H1 (cell line): ENCODE measurements around the gene DIABLO. TPM values are rescaled to one million over a fixed set of nuclear protein-coding genes. Genes with fewer than 3 reads are reported as not detected.

Experiments
- CTCF ChIA-PET: fragments of 300-600 bp; sonication (Branson Sonifier 250); formaldehyde crosslinking; loops from one replicate; lab custom pipeline; 2021; ENCODE audit not compliant: partially characterized antibody; lab: Charles Lee
- POLR2A ChIA-PET: fragments of 300-600 bp; sonication (Branson Sonifier 250); formaldehyde crosslinking; loops from one replicate; lab custom pipeline; 2021; ENCODE audit warnings: inconsistent platforms; ENCODE audit not compliant: partially characterized antibody; lab: Charles Lee
- DNase-seq, 2 experiments: peaks; one replicate each; pipeline versions ENCODE4 v3.0.0 to v3.0.0-alpha.2; 2010 to 2022; ENCODE audit warnings: low spot score in 2 of 2, low read depth in 1 of 2, mixed read lengths in 1 of 2
- FAIRE-seq: peaks from 2 replicates; lab custom pipeline; 2011; peaks lifted over from hg19 to GRCh38; lab: Jason Lieb, UNC
- H2AFZ ChIP-seq: 2 replicates; pipeline ENCODE4 v1.8.1; 2012; ENCODE audit warnings: low read length, inconsistent platforms
- H2AK5ac ChIP-seq: 2 replicates; pipeline ENCODE4 v1.6.1; 2013; ENCODE audit warnings: low read depth, low read length
- H2BK120ac ChIP-seq: replicated peaks from 2 replicates; pipeline ENCODE3; 2013; ENCODE audit warnings: low read depth, low read length, inconsistent platforms
- H2BK12ac ChIP-seq: 2 replicates; pipeline ENCODE4 v1.6.1; 2013; ENCODE audit warnings: low read depth, low read length
- H2BK15ac ChIP-seq: 2 replicates; pipeline ENCODE4 v1.6.1; 2013; ENCODE audit warnings: low read length
- H2BK20ac ChIP-seq: 2 replicates; pipeline ENCODE4 v1.6.1; 2013; ENCODE audit warnings: low read length
- H2BK5ac ChIP-seq: 2 replicates; pipeline ENCODE4 v1.6.1; 2013; ENCODE audit warnings: low read depth, low read length
- H3K14ac ChIP-seq: 2 replicates; pipeline ENCODE4 v1.6.1; 2013; ENCODE audit warnings: inconsistent platforms; ENCODE audit not compliant: insufficient read length
- H3K18ac ChIP-seq: 2 replicates; pipeline ENCODE4 v1.6.1; 2013; ENCODE audit warnings: low read length; ENCODE audit errors: extremely low read depth
- H3K23ac ChIP-seq: 2 replicates; pipeline ENCODE4 v1.6.1; 2013; ENCODE audit warnings: inconsistent platforms; ENCODE audit not compliant: insufficient read length
- H3K23me2 ChIP-seq: 2 replicates; pipeline ENCODE4 v1.6.1; 2013; ENCODE audit warnings: low read depth, low read length
- H3K27ac ChIP-seq: 2 replicates; pipeline ENCODE4 v1.6.1; 2011; ENCODE audit warnings: low read depth, low read length, inconsistent platforms
- H3K27me3 ChIP-seq, 4 experiments: replicated peaks in 1 of 4; 1 replicate in 1 of 4; 2 replicates in 3 of 4; pipeline versions ENCODE4 v1.6.1 to v1.8.1; 2011 to 2013; ENCODE audit warnings: low read length in 3 of 4, mild to moderate bottlenecking in 3 of 4, inconsistent platforms in 2 of 4, mixed read lengths in 2 of 4, moderate library complexity in 1 of 4; ENCODE audit not compliant: control insufficient read depth in 3 of 4, insufficient read depth in 3 of 4; ENCODE audit errors: extremely low read depth in 1 of 4
- H3K36me3 ChIP-seq, 4 experiments: 2 replicates each; pipeline versions ENCODE4 v1.6.1 to v1.8.1; 2011 to 2013; ENCODE audit warnings: mild to moderate bottlenecking in 4 of 4, low read length in 3 of 4, moderate library complexity in 2 of 4, control low read depth in 1 of 4, inconsistent platforms in 1 of 4; ENCODE audit not compliant: insufficient read depth in 4 of 4, control insufficient read depth in 2 of 4
- H3K4ac ChIP-seq: replicated peaks from 2 replicates; pipeline ENCODE3; 2013; ENCODE audit warnings: low read length, low read depth, mixed read lengths, inconsistent platforms; ENCODE audit not compliant: insufficient read length
- H3K4me1 ChIP-seq, 4 experiments: replicated peaks in 1 of 4; 1 replicate in 1 of 4; 2 replicates in 3 of 4; pipeline versions ENCODE4 v1.6.1 to v1.8.1; 2011 to 2013; ENCODE audit warnings: low read length in 3 of 4, inconsistent platforms in 2 of 4, mixed read lengths in 1 of 4; ENCODE audit not compliant: insufficient read depth in 4 of 4, control insufficient read depth in 3 of 4
- H3K4me2 ChIP-seq, 2 experiments: 2 replicates each; pipeline versions ENCODE4 v1.6.1 to v1.8.1; 2011 to 2013; ENCODE audit warnings: low read depth in 2 of 2, low read length in 2 of 2, control low read depth in 1 of 2, inconsistent platforms in 1 of 2, mild to moderate bottlenecking in 1 of 2; ENCODE audit not compliant: insufficient read depth in 1 of 2
- H3K4me3 ChIP-seq, 4 experiments: fragments of 200-600, 300-600 bp in 1 of 4; sonication (generic), shearing (Covaris generic), sonication (Bioruptor Twin) in 1 of 4; 2 replicates each; pipeline versions ENCODE4 v1.5.1 to v1.8.1; 2011 to 2016; ENCODE audit warnings: low read length in 4 of 4, low read depth in 3 of 4, control low read depth in 2 of 4, inconsistent platforms in 2 of 4, mild to moderate bottlenecking in 2 of 4, mixed read lengths in 1 of 4, moderate library complexity in 1 of 4; ENCODE audit not compliant: insufficient read depth in 2 of 4; ENCODE audit errors: extremely low read depth in 1 of 4
- H3K56ac ChIP-seq: replicated peaks from 2 replicates; pipeline ENCODE3; 2013; ENCODE audit warnings: low read depth, mild to moderate bottlenecking, mixed read lengths, low read length, inconsistent platforms; ENCODE audit not compliant: insufficient read length
- H3K79me1 ChIP-seq: 2 replicates; pipeline ENCODE4 v1.6.1; 2013; ENCODE audit warnings: low read depth, low read length, control low read depth
- H3K79me2 ChIP-seq, 2 experiments: 2 replicates each; pipeline versions ENCODE4 v1.6.1 to v1.8.1; 2012 to 2013; ENCODE audit warnings: low read length in 2 of 2, mild to moderate bottlenecking in 2 of 2, inconsistent platforms in 1 of 2; ENCODE audit not compliant: insufficient read depth in 2 of 2, control insufficient read depth in 1 of 2
- H3K9ac ChIP-seq, 4 experiments: replicated peaks in 1 of 4; 1 replicate in 1 of 4; 2 replicates in 3 of 4; pipeline versions ENCODE4 v1.6.1 to v1.8.1; 2011 to 2013; ENCODE audit warnings: low read depth in 3 of 4, low read length in 3 of 4, control low read depth in 2 of 4, mild to moderate bottlenecking in 2 of 4, moderate library complexity in 2 of 4, inconsistent platforms in 1 of 4; ENCODE audit errors: extremely low read depth in 1 of 4
- H3K9me3 ChIP-seq, 2 experiments: 2 replicates each; pipeline versions ENCODE4 v1.6.1 to v1.8.1; 2012 to 2013; ENCODE audit warnings: mild to moderate bottlenecking in 2 of 2, moderate library complexity in 2 of 2, control low read depth in 1 of 2, inconsistent platforms in 1 of 2, low read depth in 1 of 2, low read length in 1 of 2, mixed read lengths in 1 of 2; ENCODE audit not compliant: insufficient read depth in 2 of 2
- H4K20me1 ChIP-seq, 2 experiments: replicated peaks in 1 of 2; 2 replicates each; pipeline versions ENCODE3 to v1.8.1; 2011 to 2013; ENCODE audit warnings: inconsistent platforms in 2 of 2, low read length in 2 of 2, mild to moderate bottlenecking in 1 of 2; ENCODE audit not compliant: insufficient read depth in 2 of 2, control insufficient read depth in 1 of 2
- H4K5ac ChIP-seq: 2 replicates; pipeline ENCODE4 v1.6.1; 2013; ENCODE audit warnings: low read length, low read depth, mixed read lengths, inconsistent platforms; ENCODE audit not compliant: insufficient read length
- H4K8ac ChIP-seq: 2 replicates; pipeline ENCODE4 v1.8.0; 2013; ENCODE audit warnings: mild to moderate bottlenecking, moderate library complexity, low read length, inconsistent platforms; ENCODE audit not compliant: insufficient read depth; ENCODE audit errors: extremely low read depth
- H4K91ac ChIP-seq: replicated peaks from 2 replicates; pipeline ENCODE3; 2013; ENCODE audit warnings: low read length, mixed read lengths, inconsistent platforms; ENCODE audit not compliant: insufficient read length
- CEBPB ChIP-seq: IDR thresholded peaks from 2 replicates; pipeline ENCODE4 v1.6.1; 2012; ENCODE audit warnings: low read depth, low read length
- EZH2 ChIP-seq: fragments of 200-600 bp; sonication (generic); IDR thresholded peaks from 2 replicates; pipeline ENCODE4 v1.7.1; 2012; ENCODE audit warnings: low read depth, mild to moderate bottlenecking, moderate library complexity, low read length, inconsistent platforms; ENCODE audit not compliant: severe bottlenecking
- FOSL1 ChIP-seq: IDR thresholded peaks from 2 replicates; pipeline ENCODE4 v1.6.1; 2011; ENCODE audit warnings: mild to moderate bottlenecking, low read depth, low read length, moderate library complexity; ENCODE audit not compliant: insufficient read depth
- GTF2F1 ChIP-seq: IDR thresholded peaks from 2 replicates; pipeline ENCODE4 v1.6.1; 2012; ENCODE audit warnings: low read depth, low read length, improper control_type of control experiment, borderline replicate concordance
- HDAC2 ChIP-seq, 2 experiments: fragments of 300-600 bp in 1 of 2; sonication (generic) in 1 of 2; IDR thresholded peaks; 2 replicates each; pipeline ENCODE4 v1.6.1; 2011 to 2012; ENCODE audit warnings: low read depth in 2 of 2, low read length in 2 of 2, mild to moderate bottlenecking in 2 of 2, moderate library complexity in 2 of 2, borderline replicate concordance in 1 of 2, inconsistent platforms in 1 of 2
- JUN ChIP-seq: IDR thresholded peaks from 2 replicates; pipeline ENCODE4 v1.6.1; 2011; ENCODE audit warnings: low read depth, mild to moderate bottlenecking, improper control_type of control experiment, low read length
- JUND ChIP-seq: IDR thresholded peaks from 2 replicates; pipeline ENCODE4 v1.6.1; 2011; ENCODE audit warnings: mild to moderate bottlenecking, improper control_type of control experiment, low read length
- POLR2A ChIP-seq, 2 experiments: IDR thresholded peaks; 1 replicate in 1 of 2; 2 replicates in 1 of 2; pipeline ENCODE4 v1.6.1; 2011; ENCODE audit warnings: low read depth in 2 of 2, low read length in 2 of 2, mild to moderate bottlenecking in 2 of 2; ENCODE audit errors: control extremely low read depth in 1 of 2
- POLR2AphosphoS5 ChIP-seq: IDR thresholded peaks from 2 replicates; pipeline ENCODE4 v1.6.1; 2011; ENCODE audit warnings: low read depth, low read length
- RXRA ChIP-seq: IDR thresholded peaks from 2 replicates; pipeline ENCODE4 v1.6.1; 2011; ENCODE audit warnings: low read depth, mild to moderate bottlenecking, low read length, moderate library complexity; ENCODE audit not compliant: insufficient read depth
- SAP30 ChIP-seq: fragments of 300-600 bp; sonication (generic); IDR thresholded peaks from 2 replicates; pipeline ENCODE4 v1.7.1; 2012; ENCODE audit warnings: low read length, moderate library complexity, mild to moderate bottlenecking, inconsistent platforms; ENCODE audit not compliant: insufficient read depth, insufficient replicate concordance
- TAF7 ChIP-seq: optimal IDR thresholded peaks from 2 replicates; pipeline ENCODE3; 2011; ENCODE audit warnings: low read depth, mild to moderate bottlenecking, inconsistent platforms, low read length, moderate library complexity, borderline replicate concordance
- YY1 ChIP-seq: IDR thresholded peaks from 2 replicates; pipeline ENCODE4 v1.6.1; 2011; ENCODE audit warnings: low read depth, mild to moderate bottlenecking, low read length
- WGBS, 2 experiments: shearing (Covaris generic) in 1 of 2; methylation state at CpG; one replicate each; pipeline versions ENCODE4 v1.1.6 to v1.1.7; 2013 to 2015; ENCODE audit warnings: low lambda C conversion rate in 2 of 2, mixed read lengths in 2 of 2, inconsistent platforms in 1 of 2, low coverage in 1 of 2, missing lambda C conversion rate in 1 of 2; ENCODE audit not compliant: insufficient replicate concordance in 2 of 2, insufficient coverage in 1 of 2, insufficient read length in 1 of 2; ENCODE audit errors: extremely low coverage in 1 of 2, missing lambda C conversion rate in 1 of 2; 5-methylcytosine and 5-hydroxymethylcytosine counted together
- polyA plus RNA-seq, 7 experiments: library from polyadenylated mRNA; depleted of rRNA in 3 of 7; stranded (reverse) in 5 of 7; unstranded in 2 of 7; fragments of >200 nt in 5 of 7; fragments of 200-250 nt in 2 of 7; gene quantifications; 1 replicate in 5 of 7; 2 replicates in 1 of 7; 4 replicates in 1 of 7; pipeline versions ENCODE4 v1.2.1 to v1.2.3, GENCODE V29; 2011 to 2013; ENCODE audit warnings: missing spikeins in 2 of 7, mixed read lengths in 2 of 7
- total RNA-seq: library from RNA; stranded (reverse); fragmentation: NEBNext Ultra II Directional; extraction: Animal tissue kit (Norgen Biotek cat#: 25700); gene quantifications from 2 replicates; pipeline ENCODE4 v1.2.1, GENCODE V29; 2021

Gene DIABLO
- total and polyA plus RNA-seq, 2 of the 8 experiments (the other 6 are each of a cell fraction or from before 2014, with no cell fraction given), result 65.2 to 68.3 TPM

GRCh38 chr12:122250047-122250446, 24.2 kb upstream of the DIABLO start:
- Histone ChIP-seq H3K4ac (no peak overlapping the region), H2BK12ac (no peak overlapping the region), H4K20me1 (peaks cover 0 to 3% of the 10 kb centered on the region in 2 experiments), H3K23ac (no peak overlapping the region), H3K56ac (no peak overlapping the region), H2BK15ac (no peak overlapping the region), H3K36me3 (peaks cover 0 to 11% (median 1%) of the 10 kb centered on the region in 4 experiments; a peak in 4 of 8 replicates), H2AK5ac (no peak overlapping the region), H3K4me3 (no peak overlapping the region), H3K4me2 (no peak overlapping the region), H3K27me3 (no peaks in the 10 kb centered on the region), H2AFZ (no peak overlapping the region), H3K9ac (no peak overlapping the region), H4K91ac (no peak overlapping the region), H3K79me1 (no peaks in the 10 kb centered on the region), H4K5ac (no peak overlapping the region), H4K8ac (no peak overlapping the region), H3K18ac (no peak overlapping the region), H2BK20ac (no peak overlapping the region), H3K79me2 (no peaks in the 10 kb centered on the region; a peak in 1 of 4 replicates), H3K9me3 (no peaks in the 10 kb centered on the region), H3K14ac (no peak overlapping the region), H3K4me1 (no peaks in the 10 kb centered on the region), H2BK5ac (no peak overlapping the region), H2BK120ac (no peak overlapping the region), H3K23me2 (no peaks in the 10 kb centered on the region), H3K27ac (no peak overlapping the region)
- WGBS, 2 experiments, result 96% methylated on average over 6 of the region's 6 CpGs; no CpG with 5 or more reads in 1 of the 2 experiments
- CTCF ChIA-PET, result interaction anchor here (1.4 kb wide), 1 partner anchor 57 kb away, joined by 4 read pairs; no protein-coding TSS in a partner anchor
- FAIRE-seq (no peak), DNase-seq (no peak)
- POLR2A ChIA-PET, result interaction anchor here (1.1 to 1.6 kb wide), 6 partner anchors 8 to 24 kb away, joined by 3 to 6 read pairs (median 4); partner anchors contain the start of gene DIABLO
- TF ChIP-seq CEBPB (no peak), GTF2F1 (no peak), POLR2A (IDR thresholded peaks at IDR 0.05; ENCODE audit: control extremely low read depth in 1 of 2, low read depth in 2 of 2, low read length in 2 of 2) (no peak), YY1 (no peak), RXRA (no peak), SAP30 (no peak), TAF7 (no peak), HDAC2 (IDR thresholded peaks at IDR 0.05; ENCODE audit: borderline replicate concordance in 1 of 2, low read depth in 2 of 2, low read length in 2 of 2) (no peak), JUND (no peak), POLR2AphosphoS5 (no peak), FOSL1 (no peak), EZH2 (no peak), JUN (no peak)
